HG03575 (cell line): ENCODE data around the gene AUH.

ENCODE experiments used
- ATAC-seq: cut with Tn5 transposase; IDR thresholded peaks from one replicate; pipeline ENCODE4 v1.9.1; 2021; ENCODE audit not compliant: unreplicated experiment, insufficient number of reproducible peaks, low FRiP score; ENCODE audit errors: extremely low read depth

AUH gene

DNA sequence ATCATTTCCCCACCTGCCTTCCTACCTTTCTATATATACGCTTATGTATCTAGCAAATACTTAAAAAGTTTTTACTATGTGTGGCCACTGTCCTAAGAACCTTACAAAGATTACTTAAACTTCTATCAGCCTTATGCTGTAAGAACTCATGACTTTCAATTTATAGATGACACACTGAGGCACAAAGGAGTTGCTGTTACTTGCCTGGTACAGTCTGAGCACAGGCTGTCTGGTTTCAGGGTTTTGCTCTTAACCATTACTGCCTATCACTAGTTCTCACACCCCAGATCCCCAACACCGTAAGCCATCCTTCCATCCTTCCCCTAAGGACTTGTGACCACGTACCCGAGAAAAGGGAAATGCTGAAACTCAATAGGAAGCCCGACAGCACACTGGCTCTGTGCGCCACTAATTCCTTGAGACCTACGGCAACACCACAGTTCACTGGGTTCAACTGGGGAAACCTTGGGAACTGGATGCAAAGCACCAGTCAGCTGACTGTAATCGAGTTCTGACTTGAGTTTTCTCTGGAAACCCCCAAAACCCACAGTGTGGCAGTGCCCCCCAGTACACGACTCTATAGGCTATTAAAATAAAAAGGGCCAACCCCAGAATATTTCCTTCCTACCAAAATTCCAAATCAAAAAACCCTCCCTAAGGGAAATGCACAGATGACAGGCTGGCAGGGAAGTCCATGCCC lies 56.0 kb downstream of the AUH start:
- no peak for ATAC-seq

DNA sequence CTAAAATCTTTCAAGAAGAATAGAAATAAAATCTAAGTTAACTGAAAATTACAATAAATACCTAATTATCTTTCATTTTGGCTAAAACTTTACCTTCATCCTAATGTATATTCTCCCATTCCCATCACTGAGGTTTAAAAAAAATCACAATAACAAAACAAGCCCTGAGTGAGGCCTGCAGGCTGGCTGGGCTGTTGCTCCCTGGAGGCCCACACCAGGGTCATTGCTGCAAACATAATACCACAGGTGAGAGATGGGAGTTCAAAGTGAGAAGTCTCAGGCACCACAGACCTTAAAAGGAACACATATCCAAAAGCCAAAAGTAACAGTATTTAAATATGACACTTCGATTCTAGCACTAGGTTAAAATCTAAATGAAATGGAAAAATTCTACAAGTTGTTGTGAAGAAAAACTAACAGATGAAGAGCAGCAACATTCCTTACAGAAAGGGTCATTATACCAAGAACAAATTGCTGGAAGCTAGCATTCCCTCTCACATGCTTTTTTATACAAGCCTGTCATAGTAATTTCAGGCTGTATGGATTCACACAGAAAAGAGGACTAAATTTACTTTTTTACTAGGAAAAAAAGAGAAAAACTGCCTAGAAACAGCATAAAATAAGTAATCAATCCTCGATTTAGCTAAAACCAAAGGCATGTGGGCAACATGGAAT lies 57.8 kb downstream of the AUH start:
- ATAC-seq = no peak

DNA sequence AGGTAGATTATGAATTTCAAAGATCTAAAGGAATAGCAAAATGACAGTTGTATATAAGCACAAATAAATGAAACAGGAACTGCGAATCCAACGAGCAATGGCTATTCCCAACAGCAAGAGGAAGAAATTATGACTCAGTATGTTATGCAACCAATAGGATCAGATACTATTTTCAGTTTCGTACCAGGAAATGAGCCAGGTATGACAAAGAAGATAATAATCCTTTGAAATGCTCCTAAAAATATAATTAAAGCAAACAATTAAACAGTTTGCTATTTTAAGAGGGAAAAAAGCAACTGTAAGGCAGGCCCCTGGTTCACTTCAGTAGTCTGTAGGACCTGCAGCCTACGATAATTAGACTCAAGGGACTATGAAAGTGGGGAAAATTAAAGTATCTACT lies 58.9 kb downstream of the AUH start:
- ATAC-seq = no peak

DNA sequence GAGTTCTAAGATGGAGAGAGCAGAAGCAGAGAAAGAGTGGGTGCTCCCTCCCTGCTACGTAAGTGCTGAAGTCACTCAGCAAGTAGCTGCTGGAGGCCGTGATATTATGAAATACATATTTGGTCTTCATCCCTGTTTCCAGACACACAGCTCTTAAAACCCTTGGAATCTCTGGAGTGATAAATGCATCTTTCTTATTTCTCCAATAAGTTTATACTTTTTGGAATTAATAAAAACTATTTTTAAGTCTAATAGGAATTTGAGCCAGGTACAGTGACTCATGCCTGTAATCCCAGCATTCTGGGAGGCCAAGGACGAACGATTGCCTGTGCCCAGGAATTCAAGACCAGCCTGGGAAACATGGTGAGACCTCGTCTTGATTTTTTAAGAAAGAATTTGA lies 60.6 kb downstream of the AUH start:
- ATAC-seq = no peak

DNA sequence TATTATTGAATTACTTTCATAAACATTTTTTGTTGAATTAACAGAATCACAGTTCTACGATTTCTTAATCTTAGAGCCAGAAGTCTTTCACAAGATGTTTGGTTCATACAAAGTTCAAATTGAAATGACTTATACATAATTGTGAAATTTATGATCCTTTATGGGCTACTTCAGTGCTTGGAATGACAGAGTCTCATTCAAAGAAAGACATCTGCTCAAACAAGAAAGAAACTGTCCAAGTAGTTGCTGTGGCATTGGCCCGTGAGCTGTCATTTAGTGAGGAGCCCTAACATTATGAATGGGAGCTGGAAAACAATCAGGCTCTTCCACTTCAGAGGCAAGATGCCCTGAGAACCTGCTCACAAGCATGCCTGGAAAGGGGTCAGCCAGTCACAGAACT lies 63.4 kb downstream of the AUH start:
- no peak for ATAC-seq

DNA sequence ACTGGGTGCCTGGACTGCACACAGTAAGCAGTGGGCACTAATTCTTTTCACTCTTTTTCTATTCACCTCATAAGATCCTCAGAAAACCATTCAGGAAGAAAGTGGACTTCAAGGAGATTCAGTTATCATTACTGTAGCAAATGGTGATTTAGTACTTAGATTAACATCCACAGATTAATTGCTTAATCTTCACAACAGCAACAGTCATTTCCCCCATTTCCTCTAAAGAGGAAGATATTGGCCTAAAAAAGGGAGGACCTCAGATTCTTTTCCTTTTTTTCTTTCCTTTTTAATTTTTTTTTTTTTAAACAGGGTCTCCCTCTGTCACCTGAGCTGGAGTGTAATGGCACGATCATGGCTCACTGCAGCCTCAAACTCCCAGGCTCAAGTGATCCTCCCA lies 64.4 kb downstream of the AUH start:
- ATAC-seq = no peak

DNA sequence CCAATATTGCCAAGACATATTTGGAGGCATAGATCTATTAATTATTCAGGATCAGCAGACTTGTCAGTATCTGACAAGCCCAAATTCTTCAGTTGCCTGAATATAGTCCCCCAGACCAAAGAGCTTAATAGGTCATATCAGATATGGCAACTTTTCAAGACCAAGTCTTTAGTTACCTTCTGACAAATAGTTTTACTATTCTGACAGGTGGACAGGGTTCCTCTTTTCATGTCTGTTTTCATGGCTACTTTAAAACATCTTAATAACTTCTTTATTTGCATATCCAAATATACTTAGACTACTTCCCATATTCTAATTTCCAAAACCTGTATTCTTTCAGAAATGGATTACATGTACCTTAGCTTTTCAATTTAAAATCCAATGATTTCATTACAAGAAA lies 65.4 kb downstream of the AUH start:
- ATAC-seq = no peak

DNA sequence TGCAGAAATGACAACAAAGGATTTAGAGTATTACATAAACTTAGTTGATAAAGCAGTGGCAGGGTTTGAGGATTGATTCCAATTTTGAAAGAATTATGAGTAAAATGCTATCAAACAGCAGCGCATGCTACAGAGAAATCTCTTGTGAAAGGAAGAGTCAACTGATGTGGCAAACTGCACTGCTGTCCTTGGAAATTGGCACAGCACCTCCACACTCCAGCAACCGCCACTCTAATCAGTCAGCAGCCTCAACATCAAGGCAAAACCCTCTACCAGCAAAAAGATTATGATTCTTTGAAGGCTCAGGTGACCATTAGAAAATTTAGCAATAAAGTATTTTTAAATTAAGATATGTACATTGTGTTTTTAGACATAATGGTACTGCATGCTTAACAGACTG lies 66.4 kb downstream of the AUH start:
- ATAC-seq = no peak

DNA sequence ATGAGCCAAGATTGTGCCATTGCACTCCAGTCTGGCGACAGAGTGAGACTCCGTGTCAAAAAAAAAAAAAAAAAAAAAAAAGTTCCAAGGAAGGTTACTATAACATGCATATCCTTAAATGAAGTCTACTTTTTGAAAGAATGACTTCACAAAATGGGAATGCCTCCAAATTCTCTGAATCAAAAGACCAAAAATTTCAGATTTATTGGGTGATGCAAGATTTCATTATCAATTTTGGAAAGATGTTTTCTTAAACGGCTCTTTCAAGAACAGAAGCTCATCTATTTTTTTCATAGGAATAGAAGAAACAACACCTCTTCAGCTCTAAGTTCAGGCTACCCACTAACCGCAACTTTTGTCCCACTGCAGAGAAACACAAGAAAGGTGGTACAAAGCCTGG lies 69.9 kb downstream of the AUH start:
- ATAC-seq = no peak

DNA sequence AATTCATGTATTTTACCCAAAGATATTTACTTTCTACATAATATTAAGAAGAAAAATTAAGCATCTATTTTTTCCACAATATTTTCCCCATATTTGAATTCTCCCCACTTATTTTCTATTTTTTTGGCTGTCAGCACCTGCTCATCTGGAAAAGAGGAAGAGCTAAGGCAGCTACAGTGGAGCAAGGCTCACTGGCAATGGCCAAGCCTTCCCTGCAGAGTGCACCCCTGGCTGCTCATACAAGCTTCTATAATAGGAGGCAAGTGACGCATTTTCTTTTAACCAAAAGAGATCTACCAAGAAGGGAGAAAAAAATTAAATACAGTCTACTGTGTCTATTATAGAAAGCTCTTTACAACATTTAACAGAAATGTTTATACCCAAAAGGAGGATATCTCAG lies 72.5 kb downstream of the AUH start:
- ATAC-seq = no peak

DNA sequence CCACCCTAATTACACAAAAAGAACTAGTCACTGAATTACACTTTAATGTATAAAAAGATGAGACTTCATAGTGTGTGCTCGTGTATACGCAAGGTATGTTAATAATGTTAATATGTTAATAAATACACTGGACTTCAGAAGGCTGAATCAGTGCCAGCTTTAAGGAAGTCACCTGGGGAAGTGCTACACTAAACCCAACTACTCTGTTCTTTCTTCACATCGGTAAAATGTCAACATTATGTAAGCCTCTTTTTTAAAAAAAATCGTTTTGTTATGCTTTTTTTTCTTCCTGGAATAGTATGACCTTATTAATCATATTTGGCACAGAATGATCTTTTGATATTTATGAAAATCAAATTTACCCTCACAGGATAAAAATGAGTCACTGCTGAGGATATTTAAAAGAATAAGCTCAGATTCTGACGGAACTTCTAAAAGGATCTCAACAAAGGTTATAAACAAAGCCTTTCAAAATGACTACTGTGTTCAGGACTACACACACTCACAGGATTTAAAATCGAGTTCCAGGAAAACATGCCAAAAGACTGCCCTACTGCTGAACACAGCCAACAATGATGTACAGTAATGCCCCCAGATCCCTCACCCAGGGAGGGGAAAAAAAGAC lies 75.9 kb downstream of the AUH start:
- no peak for ATAC-seq

DNA sequence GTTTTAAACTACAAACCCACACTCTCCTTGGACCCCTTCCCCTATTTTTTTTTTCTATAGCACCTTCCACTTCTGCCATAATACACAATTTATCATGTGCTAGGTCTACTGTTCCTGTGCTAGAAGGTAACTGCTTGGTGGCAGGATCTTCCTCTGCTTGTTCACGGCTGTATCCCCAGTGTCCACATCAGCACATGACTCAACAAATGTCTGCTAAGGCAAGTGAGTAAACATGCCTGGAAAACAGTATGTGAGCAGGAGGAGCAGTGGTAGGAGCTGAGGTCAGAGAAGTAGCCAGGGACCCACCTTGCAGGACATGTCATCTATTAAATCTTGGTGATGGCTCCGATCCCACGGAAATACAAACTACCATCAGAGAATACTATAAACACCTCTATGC lies 79.4 kb downstream of the AUH start:
- no peak for ATAC-seq

DNA sequence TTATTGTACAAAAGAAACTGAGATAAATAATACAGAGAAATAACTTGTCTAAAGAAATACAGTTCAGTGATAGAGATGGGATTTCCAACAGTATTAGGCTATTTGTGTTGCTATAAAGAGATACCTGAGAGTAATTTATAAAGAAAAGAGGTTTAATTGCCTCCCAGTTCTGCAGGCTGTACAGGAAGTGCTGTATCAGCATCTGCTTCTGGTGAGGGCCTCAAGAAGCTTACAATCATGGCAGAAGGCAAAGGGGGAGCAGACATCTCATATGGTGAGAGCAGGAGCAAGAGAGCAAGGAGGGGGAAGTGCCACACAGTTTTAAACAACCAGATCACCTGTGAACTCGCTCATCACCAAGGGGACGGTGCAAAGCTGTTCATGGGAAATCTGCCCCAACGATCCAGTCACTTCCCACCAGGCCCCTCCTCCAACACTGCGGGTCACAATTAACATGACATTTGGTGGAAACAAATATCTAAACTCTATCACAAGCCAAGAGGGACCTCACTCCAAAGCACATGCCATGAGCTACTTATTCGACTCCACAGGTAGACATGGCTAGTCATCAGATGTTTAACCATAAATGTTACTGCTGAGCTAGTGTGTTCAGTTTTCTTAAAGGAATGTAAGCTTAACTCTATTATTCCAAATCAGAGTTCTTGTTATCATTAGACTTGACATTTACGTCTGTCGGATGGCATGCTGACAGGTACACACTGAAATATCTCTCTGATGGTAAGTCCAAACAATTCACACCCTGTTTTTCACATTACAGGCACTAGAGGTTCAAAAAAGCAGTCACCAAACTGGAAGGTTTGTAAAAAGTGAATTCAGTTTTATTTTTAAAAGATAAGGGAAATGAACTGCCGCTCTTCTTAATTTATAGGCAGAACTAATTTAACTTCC lies 82.2 kb downstream of the AUH start:
- ATAC-seq = no peak

DNA sequence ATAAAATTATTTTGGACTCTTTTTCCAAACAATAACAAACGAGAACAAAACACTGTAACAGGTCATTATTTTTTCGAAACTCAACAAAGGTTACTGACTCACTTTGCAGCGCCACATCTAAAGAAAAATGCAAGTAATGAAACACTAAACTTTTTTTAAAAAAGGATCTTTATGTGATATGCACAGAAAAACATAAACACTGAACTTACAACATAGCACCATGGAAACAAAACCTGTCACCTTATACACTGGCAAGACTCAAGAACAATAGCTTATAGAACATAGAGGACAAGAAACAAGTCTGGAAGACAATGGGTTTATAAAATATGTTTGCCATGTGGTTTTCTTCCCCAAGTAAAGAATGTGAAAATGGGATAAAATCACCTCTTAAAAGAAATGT lies 85.2 kb downstream of the AUH start:
- no peak for ATAC-seq

DNA sequence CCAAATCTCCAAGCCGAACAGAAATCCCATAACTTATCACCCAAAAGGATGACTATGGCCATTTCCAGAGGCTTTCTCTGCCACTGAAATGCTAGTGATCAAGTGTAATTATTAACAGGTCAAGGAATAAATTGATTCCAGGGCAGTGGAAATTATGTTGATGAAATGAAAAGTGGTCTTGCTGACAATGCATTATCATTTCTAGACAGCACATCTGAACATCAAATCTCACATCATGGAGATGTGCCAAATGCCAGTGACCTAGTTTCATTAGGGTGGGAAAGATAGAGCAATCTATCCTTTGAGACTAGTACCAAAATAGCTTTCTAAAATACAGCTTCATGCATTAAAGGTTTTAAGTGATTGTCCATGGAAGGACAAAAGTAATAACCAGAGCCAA lies 86.1 kb downstream of the AUH start:
- no peak for ATAC-seq

DNA sequence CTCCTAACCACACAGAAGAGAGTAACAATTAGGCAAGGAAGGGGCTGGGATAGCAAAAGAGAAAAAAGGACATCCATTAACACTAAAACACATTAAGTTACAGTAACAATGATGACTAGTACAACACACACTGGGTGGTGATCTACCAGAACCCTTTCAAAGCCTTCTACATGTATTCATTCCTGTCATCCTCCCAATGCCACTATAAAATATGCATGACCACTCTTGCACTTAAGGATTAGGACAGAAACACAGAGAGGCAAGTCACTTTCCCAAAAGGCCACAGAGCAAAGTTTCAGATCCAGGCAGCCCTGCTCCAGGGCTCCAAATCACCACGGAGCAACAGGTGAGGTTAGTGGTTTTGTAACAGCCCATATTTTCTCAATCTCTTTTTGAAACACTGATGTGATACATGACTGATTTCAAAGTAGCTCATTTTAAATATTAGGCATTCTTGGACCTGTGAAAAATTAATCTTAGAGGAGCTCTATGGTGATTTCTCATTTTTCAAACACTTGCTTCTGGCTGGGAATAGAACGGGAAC lies 86.7 kb downstream of the AUH start:
- ATAC-seq = no peak

DNA sequence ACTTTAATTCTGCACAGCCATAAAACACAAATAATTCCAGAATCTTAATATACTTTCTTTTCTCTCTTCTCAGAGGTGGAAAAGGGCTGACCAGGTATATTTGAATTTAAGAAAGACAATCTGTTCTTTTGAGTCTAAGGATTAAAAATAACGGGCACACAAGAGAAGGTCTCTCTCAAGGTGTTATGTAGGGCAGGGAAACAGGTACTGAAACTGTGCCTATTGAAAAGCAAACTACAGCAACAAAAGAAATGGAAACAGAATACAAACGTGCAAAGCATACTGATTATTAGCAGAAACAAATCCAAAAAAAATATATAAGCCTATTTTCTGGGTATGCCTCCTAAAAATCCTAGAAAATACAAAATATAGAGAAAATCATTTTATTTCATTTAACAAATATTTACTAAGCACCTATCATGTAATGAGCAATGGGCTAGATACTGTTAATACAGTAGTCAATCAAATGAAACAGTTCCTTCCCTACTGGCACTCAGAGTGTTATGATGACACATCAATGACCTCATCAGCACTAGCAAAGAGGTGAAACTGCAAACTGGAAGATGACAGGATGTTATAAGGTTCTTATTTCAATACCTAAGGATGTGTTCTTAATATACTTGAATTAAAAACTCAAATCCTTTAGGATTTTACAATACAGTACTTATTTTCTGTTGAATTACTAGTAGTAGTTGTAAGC lies 87.7 kb downstream of the AUH start:
- ATAC-seq = no peak

DNA sequence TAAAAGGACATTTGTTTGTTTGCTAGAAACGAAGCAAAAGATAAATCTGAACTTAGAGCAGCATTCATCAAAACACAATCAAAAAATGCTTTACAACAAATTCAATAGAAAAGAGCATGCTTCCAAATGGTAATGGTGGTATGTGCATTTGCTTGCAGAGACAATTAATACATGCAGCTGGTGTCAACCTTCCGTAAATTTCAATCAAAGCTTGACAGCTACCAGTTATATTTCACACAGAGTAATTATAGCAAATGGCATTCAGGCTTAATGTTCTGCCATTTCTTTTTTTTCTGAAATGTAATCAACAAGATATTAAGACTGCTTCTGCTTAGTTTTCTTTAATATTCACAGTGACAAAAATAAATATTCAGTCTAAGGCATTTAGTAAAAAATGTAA lies 90.6 kb downstream of the AUH start:
- no peak for ATAC-seq
